ENCODE data around the gene CTRL.

Gene CTRL

GRCh38 chr16:67935101-67935401 lies 3.4 kb upstream of the CTRL start:
- TF ChIP-seq CTCF (IDR thresholded peaks at IDR 0.05; ENCODE audit: low read depth, low read length) = no peak
- H3K4me3 ChIP-seq (ENCODE audit: low read depth, low read length) = peak overlapping the region; percentile 85
- in situ Hi-C loops (cut with HindIII; ENCODE audit: low sequenced_read_pairs) = no loop called here
- no peak for DNase-seq (ENCODE audit: low read depth, low spot score)

- no peak for TF ChIP-seq CTCF (IDR thresholded peaks at IDR 0.05; ENCODE audit: low read depth, low read length)
- peak overlapping the region; percentile 85 for H3K4me3 ChIP-seq (ENCODE audit: low read depth, low read length)
- no peak for DNase-seq (ENCODE audit: low read depth, low spot score)
- in situ Hi-C loops (cut with HindIII; ENCODE audit: low sequenced_read_pairs) = no loop called here
Observed at GRCh38 chr16:67934306-67935100, 2.8 kb upstream of the CTRL start.

- no peak for DNase-seq (ENCODE audit: low read depth, low spot score)
- no peak for TF ChIP-seq CTCF (IDR thresholded peaks at IDR 0.05; ENCODE audit: low read depth, low read length)
- no peak overlapping the region for H3K4me3 ChIP-seq (ENCODE audit: low read depth, low read length)
- in situ Hi-C loops (cut with HindIII; ENCODE audit: low sequenced_read_pairs) = no loop called here
Observed at GRCh38 chr16:67933805-67934204, 2.1 kb upstream of the CTRL start.

GRCh38 chr16:67932462-67932840 lies 789 bp upstream of the CTRL start:
- no peak for TF ChIP-seq CTCF (IDR thresholded peaks at IDR 0.05; ENCODE audit: low read depth, low read length)
- no peak for DNase-seq (ENCODE audit: low read depth, low spot score)
- H3K4me3 ChIP-seq (ENCODE audit: low read depth, low read length) = no peak overlapping the region
- in situ Hi-C loops (cut with HindIII; ENCODE audit: low sequenced_read_pairs) = no loop called here

GRCh38 chr16:67930678-67931211 lies 917 bp downstream of the CTRL start:
- in situ Hi-C loops (cut with HindIII; ENCODE audit: low sequenced_read_pairs) = no loop called here
- no peak for DNase-seq (ENCODE audit: low read depth, low spot score)
- no peak for TF ChIP-seq CTCF (IDR thresholded peaks at IDR 0.05; ENCODE audit: low read depth, low read length)
- H3K4me3 ChIP-seq (ENCODE audit: low read depth, low read length) = no peak overlapping the region

GRCh38 chr16:67930191-67930590 lies 1.5 kb downstream of the CTRL start:
- no peak for DNase-seq (ENCODE audit: low read depth, low spot score)
- in situ Hi-C loops (cut with HindIII; ENCODE audit: low sequenced_read_pairs) = no loop called here
- TF ChIP-seq CTCF (IDR thresholded peaks at IDR 0.05; ENCODE audit: low read depth, low read length) = no peak
- H3K4me3 ChIP-seq (ENCODE audit: low read depth, low read length) = no peak overlapping the region

Data from astrocyte of the spinal cord (primary cell).